ENCODE results near the gene ZSCAN12.

The ZSCAN12 gene

DNA sequence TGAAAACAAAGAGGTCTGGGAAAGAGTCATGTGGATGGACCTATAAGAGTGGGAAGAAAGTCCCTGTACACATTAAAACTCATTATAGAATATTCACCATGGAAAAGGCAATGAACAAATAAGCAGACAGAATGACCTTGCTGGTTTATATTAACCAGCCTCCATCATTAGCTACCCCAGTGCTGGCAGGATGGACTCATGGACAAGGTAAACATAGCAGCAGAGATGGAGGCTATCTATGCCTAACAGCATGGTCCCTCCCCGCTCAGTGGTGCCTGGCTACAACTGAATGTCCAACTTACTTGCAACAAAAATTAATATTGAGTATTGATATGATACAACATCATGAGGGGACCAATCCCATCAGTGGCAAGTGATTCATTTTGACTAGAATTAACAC, 54.3 kb downstream of the ZSCAN12 start:
- Histone ChIP-seq H3K27me3 (ENCODE audit: control insufficient read depth, insufficient read depth, low read length, poor library complexity, severe bottlenecking) (peaks cover 15% of the 10 kb centered on the region), H3K27ac (ENCODE audit: insufficient read depth, low read depth, low read length, poor library complexity, severe bottlenecking) (no peak overlapping the region), H3K4me3 (ENCODE audit: insufficient read depth, low read depth, low read length) (no peak overlapping the region), H3K9me3 (ENCODE audit: control insufficient read depth, low read length) (no peaks in the 10 kb centered on the region), H3K36me3 (ENCODE audit: control insufficient read depth, insufficient read depth, low read length) (no peaks in the 10 kb centered on the region), H3K4me1 (ENCODE audit: control insufficient read depth, insufficient read depth, low read length) (no peaks in the 10 kb centered on the region)
- 91% methylated on average over 1 of the region's 1 CpG; no CpG with 5 or more reads in 1 of the 2 experiments for WGBS, 2 experiments

DNA sequence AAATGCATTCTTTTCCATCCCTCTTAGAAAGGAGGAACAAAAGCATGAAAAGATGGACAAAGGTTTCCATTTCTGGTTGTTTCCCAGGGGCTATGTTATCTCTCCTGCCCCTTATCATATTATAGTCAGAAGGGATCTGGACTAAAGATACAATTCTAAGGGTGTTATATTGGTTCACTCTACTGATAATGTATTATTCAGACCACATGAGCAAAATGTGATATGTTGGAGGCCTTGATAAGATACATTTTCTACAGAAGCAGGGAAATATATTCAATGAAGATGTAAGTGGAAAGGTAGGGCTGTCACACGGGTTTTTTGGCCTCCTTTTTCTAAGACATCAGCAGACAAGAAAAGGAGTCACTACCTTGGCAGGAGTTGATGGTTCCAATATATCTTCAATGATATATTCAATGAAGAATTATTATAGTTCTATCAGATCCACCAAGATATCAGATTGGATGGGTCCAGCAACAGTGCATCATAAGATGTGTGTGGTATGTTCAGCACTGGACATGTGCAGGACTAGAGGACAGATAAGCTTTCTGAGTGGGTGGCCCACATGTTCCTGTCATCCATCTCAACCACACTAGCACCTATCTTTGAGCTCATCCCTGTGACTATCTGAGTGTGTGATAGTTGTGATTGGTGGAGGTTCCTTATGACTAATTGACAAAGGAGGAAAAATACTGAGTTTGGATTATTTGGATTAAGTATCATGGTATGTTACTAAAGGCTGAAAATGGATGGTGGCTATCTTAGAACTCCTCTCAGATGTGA, 55.5 kb downstream of the ZSCAN12 start:
- H3K4me3 ChIP-seq (ENCODE audit: insufficient read depth, low read depth, low read length): no peak overlapping the region
- H3K27me3 ChIP-seq (ENCODE audit: control insufficient read depth, insufficient read depth, low read length, poor library complexity, severe bottlenecking): peaks cover 15% of the 10 kb centered on the region
- no peaks in the 10 kb centered on the region for H3K36me3 ChIP-seq (ENCODE audit: control insufficient read depth, insufficient read depth, low read length)
- 80 to 86% methylated on average over 1 of the region's 1 CpG for WGBS, 2 experiments
- no peak overlapping the region for H3K27ac ChIP-seq (ENCODE audit: insufficient read depth, low read depth, low read length, poor library complexity, severe bottlenecking)
- no peaks in the 10 kb centered on the region for H3K4me1 ChIP-seq (ENCODE audit: control insufficient read depth, insufficient read depth, low read length)
- H3K9me3 ChIP-seq (ENCODE audit: control insufficient read depth, low read length): no peaks in the 10 kb centered on the region

DNA sequence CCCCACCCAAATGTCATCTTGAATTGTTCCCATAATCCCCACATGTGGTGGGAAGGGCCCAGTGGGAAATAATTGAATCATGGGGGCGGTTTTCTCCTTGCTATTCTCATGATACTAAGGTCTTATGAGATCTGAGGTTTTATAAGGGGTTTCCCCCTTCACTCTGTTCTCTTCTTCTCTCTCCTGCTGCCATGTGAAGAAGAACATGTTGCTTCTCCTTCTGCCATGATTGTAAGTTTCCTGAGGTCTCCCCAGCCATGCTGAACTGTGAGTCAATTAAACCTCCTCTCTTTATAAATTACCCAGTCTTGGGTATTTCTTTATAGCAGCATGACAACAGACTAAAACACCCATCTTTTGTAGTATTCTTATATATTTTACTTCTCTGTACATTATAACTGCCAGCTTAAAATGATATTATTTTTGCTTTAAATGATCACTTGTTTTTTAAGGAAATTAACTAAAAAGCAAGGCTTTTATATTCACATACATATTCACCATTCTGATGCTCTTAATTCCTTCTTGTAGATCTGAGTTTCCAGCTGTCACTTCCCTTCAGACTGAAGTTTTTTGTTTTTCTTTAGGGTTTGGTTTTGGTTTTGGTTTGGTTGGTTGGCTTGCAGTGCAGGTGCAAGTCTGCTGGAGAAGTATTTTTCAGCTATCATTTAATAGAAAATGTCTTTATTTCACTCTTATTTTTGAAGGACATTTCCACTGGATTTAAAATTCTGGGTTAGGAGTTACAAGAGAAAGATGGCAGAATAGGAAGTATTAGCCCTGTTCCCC, 59.0 kb downstream of the ZSCAN12 start:
- Histone ChIP-seq H3K27me3 (ENCODE audit: control insufficient read depth, insufficient read depth, low read length, poor library complexity, severe bottlenecking) (peaks cover 1% of the 10 kb centered on the region), H3K27ac (ENCODE audit: insufficient read depth, low read depth, low read length, poor library complexity, severe bottlenecking) (no peak overlapping the region), H3K36me3 (ENCODE audit: control insufficient read depth, insufficient read depth, low read length) (no peaks in the 10 kb centered on the region), H3K4me1 (ENCODE audit: control insufficient read depth, insufficient read depth, low read length) (peaks cover 5% of the 10 kb centered on the region), H3K9me3 (ENCODE audit: control insufficient read depth, low read length) (no peaks in the 10 kb centered on the region), H3K4me3 (ENCODE audit: insufficient read depth, low read depth, low read length) (no peak overlapping the region)
- 60 to 90% methylated on average over 1 of the region's 1 CpG for WGBS, 2 experiments

DNA sequence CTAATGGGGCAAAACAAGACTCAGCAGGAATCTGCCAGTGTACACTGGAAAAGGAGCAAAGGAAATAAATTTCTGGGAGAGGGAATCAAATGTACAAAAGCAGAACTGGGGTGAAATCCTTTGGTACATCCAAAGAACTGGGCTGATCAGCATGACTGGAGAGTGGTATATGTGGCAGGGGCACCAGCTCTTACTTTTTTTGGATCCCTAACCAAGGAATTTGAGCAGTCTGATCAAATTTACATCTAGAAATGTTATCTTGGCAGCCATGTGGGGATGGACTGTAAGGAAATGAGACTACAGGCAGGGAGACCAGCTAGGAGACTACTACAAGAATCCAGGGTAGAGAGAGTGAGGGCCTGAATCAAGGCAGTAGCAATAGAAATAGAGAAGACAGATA, 62.4 kb downstream of the ZSCAN12 start:
- H3K27ac ChIP-seq (ENCODE audit: insufficient read depth, low read depth, low read length, poor library complexity, severe bottlenecking): no peak overlapping the region
- H3K9me3 ChIP-seq (ENCODE audit: control insufficient read depth, low read length): no peaks in the 10 kb centered on the region
- H3K4me1 ChIP-seq (ENCODE audit: control insufficient read depth, insufficient read depth, low read length): peaks cover 5% of the 10 kb centered on the region
- H3K36me3 ChIP-seq (ENCODE audit: control insufficient read depth, insufficient read depth, low read length): no peaks in the 10 kb centered on the region
- H3K4me3 ChIP-seq (ENCODE audit: insufficient read depth, low read depth, low read length): peak overlapping the region; percentile 92
- H3K27me3 ChIP-seq (ENCODE audit: control insufficient read depth, insufficient read depth, low read length, poor library complexity, severe bottlenecking): no peaks in the 10 kb centered on the region

DNA sequence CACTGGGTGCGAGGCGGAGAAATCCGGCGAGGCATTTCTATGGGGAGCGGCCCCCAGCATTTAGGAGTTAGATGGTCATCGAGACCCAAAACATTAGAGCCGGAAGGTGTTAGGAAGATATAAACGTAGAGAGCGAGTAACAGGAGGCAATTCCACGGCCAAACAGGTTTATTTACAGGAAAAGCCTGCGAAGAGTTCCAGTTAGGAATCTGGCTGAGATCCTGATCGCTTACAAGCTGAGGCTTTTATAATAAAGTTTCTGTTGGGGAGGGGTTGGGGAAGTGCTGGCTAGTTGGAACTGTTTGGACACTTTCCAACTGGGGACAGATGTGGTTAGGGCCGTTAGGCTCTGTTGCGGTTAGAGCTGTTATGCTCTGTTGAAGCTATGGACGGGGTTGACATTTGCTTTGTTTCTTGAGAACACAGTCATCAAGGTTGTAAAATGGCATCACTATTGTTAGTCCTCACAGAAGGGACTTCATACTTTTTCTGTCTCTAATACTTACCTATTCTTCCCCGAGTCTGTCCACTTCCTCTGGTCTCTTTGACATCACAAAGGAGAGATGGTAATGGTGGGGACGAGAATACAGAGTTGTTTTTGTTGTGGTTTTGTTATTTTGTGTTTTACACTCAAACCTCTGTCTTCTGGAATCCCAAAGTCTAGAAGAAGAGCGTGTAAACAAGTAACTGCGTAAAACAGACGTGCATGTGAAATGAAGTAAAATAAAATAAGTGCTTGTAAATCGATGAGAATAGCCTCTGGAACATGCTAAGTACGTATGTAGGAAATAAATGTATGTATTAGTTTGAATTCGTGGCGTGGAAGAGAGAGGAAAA, 63.0 kb downstream of the ZSCAN12 start:
- no peaks in the 10 kb centered on the region for H3K27me3 ChIP-seq (ENCODE audit: control insufficient read depth, insufficient read depth, low read length, poor library complexity, severe bottlenecking)
- 19 to 21% methylated on average over 23 to 24 of the region's 24 CpGs for WGBS, 2 experiments
- peaks cover 5% of the 10 kb centered on the region for H3K4me1 ChIP-seq (ENCODE audit: control insufficient read depth, insufficient read depth, low read length)
- H3K27ac ChIP-seq (ENCODE audit: insufficient read depth, low read depth, low read length, poor library complexity, severe bottlenecking): peak overlapping the region; percentile 100
- no peaks in the 10 kb centered on the region for H3K36me3 ChIP-seq (ENCODE audit: control insufficient read depth, insufficient read depth, low read length)
- peak overlapping the region; percentile 92 for H3K4me3 ChIP-seq (ENCODE audit: insufficient read depth, low read depth, low read length)
- no peaks in the 10 kb centered on the region for H3K9me3 ChIP-seq (ENCODE audit: control insufficient read depth, low read length)

DNA sequence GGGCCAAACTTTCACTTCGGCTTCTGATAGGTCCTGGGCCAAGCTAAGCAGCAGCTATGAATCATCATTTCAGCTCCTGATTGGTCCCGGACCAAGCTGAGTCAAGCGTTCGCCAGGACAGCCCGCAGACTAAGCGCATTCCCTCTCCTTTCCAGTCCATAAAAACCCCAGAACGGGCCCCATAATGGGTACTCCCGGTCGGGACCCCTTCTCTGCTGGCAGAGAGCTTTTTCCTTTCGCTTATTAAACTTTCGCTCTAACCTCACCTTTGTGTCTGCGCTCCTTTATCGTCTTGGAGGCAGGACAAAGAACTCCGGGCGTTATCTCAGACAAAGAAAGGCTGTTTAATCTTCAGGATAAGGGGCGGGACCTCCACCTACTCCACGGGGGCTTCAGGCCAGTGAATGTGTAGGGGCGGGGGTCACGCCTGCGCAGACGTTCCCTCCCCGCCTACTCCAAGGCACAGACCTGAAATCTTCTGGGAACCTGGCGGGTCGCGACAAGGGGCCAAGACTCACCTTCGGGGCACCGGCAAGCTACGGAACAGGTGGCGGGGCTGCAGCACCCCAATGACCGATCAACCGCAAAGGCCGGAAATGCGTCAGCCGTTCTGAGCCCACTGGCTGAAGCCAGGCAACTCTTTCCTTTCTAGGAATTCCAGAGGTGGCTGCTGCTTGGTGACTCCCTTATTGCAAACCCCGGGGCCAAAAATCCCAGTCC, 63.8 kb downstream of the ZSCAN12 start, which contains the start of gene ZSCAN31:
ZSCAN31 (minus strand) TSS at position 585 of the 720 bp plus-strand sequence. CDS start 6,465 bp downstream, outside the sequence.
- Histone ChIP-seq H3K27ac (ENCODE audit: insufficient read depth, low read depth, low read length, poor library complexity, severe bottlenecking) (peak within 1 kb of the TSS; percentile 100), H3K4me3 (ENCODE audit: insufficient read depth, low read depth, low read length) (peak within 1 kb of the TSS; percentile 92), H3K9me3 (ENCODE audit: control insufficient read depth, low read length) (no peaks in the 10 kb centered on the region), H3K4me1 (ENCODE audit: control insufficient read depth, insufficient read depth, low read length) (peaks cover 5% of the 10 kb centered on the region), H3K36me3 (ENCODE audit: control insufficient read depth, insufficient read depth, low read length) (no peaks in the 10 kb centered on the region), H3K27me3 (ENCODE audit: control insufficient read depth, insufficient read depth, low read length, poor library complexity, severe bottlenecking) (no peaks in the 10 kb centered on the region)
- WGBS, 2 experiments: 0 to 1% methylated on average over 35 of the region's 35 CpGs

DNA sequence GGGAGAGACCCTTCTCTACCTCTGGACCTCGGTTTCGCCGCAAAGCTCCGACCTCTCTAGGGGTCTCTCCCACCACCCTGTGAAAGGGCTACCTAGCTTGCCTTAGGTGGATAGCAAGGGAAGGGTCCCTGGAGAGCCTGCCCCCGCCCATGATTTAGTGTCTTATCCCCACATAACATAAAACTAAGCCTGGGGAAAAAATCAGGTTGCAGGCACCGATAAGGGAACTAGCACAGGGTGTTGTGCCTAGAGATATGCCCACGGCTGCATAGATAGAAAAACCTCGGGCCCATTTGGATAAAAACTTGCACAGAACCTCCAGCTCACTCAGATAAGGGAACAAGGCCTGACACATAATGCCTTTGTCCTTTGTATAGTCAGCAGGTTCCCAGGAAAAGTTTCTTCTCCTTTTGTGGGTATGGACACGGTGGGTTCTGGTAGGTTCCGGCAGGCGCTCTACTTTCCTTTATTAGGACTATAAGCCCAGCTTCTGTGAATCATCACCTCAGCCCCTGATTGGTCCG, 64.4 kb downstream of the ZSCAN12 start:
- Histone ChIP-seq H3K36me3 (ENCODE audit: control insufficient read depth, insufficient read depth, low read length) (no peaks in the 10 kb centered on the region), H3K9me3 (ENCODE audit: control insufficient read depth, low read length) (no peaks in the 10 kb centered on the region), H3K27me3 (ENCODE audit: control insufficient read depth, insufficient read depth, low read length, poor library complexity, severe bottlenecking) (no peaks in the 10 kb centered on the region), H3K4me3 (ENCODE audit: insufficient read depth, low read depth, low read length) (peak overlapping the region; percentile 92), H3K27ac (ENCODE audit: insufficient read depth, low read depth, low read length, poor library complexity, severe bottlenecking) (peak overlapping the region; percentile 100), H3K4me1 (ENCODE audit: control insufficient read depth, insufficient read depth, low read length) (peaks cover 5% of the 10 kb centered on the region)
- WGBS, 2 experiments: 51 to 61% methylated on average over 12 of the region's 12 CpGs

DNA sequence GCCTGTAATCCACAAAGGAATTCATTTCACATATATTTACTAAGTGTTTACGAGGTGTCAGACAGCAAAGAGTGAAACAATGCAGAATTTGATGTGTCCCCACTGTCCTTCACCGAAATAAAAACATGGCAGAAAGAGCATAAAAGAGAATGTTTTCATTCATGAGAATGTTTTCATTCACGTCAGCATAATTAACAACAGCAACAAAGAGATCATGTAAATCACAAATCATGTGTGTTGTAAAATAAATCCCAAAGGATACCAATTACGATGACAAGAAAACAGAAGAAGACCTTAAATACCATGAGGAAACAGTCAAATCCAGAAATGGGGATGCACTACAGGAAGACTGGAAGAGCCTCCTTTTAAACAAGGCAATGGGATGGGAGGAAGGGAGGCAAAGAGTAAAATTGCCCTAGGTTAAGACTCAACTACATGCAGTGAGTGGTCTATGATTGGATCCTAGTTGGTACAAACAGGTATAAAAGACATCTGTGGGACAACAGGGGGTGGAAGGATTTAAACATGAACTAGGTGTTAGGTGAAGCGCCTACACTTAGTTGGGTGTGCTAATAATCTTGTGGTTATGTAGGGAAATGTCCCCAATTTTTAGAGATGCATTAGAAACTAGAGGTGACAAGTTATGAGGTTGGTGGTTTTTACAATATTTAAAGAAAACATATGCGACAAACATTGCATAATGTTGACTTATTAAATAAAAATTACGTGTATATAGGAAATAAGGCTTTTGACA, 65.1 kb downstream of the ZSCAN12 start:
- Histone ChIP-seq H3K36me3 (ENCODE audit: control insufficient read depth, insufficient read depth, low read length) (no peaks in the 10 kb centered on the region), H3K27me3 (ENCODE audit: control insufficient read depth, insufficient read depth, low read length, poor library complexity, severe bottlenecking) (no peaks in the 10 kb centered on the region), H3K27ac (ENCODE audit: insufficient read depth, low read depth, low read length, poor library complexity, severe bottlenecking) (peak overlapping the region; percentile 100), H3K9me3 (ENCODE audit: control insufficient read depth, low read length) (no peaks in the 10 kb centered on the region), H3K4me3 (ENCODE audit: insufficient read depth, low read depth, low read length) (peak overlapping the region; percentile 92), H3K4me1 (ENCODE audit: control insufficient read depth, insufficient read depth, low read length) (peaks cover 5% of the 10 kb centered on the region)
- 88 to 100% methylated on average over 6 to 7 of the region's 7 CpGs for WGBS, 2 experiments

DNA sequence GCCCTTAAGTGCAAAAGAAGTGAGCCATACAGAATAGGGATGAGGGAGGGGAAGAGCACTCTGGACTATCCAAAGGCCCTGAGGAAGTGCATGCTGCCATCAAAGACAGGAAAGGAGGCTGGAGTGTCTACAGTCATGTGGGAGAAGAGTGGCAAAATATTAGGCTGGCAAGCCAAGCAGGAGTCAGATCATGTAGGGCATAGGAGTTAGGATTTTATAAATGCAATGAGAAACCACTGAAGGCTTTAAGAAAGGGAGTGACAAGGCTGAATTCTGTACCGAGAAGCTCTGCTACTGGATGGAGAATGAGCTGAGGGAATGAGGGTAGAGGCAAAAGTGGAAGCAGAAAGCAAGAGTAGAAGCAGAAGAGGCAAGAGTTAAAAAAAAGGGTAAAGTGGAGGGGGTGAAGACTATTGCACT, 65.9 kb downstream of the ZSCAN12 start:
- H3K4me3 ChIP-seq (ENCODE audit: insufficient read depth, low read depth, low read length): no peak overlapping the region
- 90 to 95% methylated on average over 1 of the region's 1 CpG for WGBS, 2 experiments
- H3K36me3 ChIP-seq (ENCODE audit: control insufficient read depth, insufficient read depth, low read length): no peaks in the 10 kb centered on the region
- no peaks in the 10 kb centered on the region for H3K27me3 ChIP-seq (ENCODE audit: control insufficient read depth, insufficient read depth, low read length, poor library complexity, severe bottlenecking)
- peaks cover 5% of the 10 kb centered on the region for H3K4me1 ChIP-seq (ENCODE audit: control insufficient read depth, insufficient read depth, low read length)
- no peak overlapping the region for H3K27ac ChIP-seq (ENCODE audit: insufficient read depth, low read depth, low read length, poor library complexity, severe bottlenecking)
- no peaks in the 10 kb centered on the region for H3K9me3 ChIP-seq (ENCODE audit: control insufficient read depth, low read length)

All from ectodermal cell (in vitro differentiated cells).